HepG2 (cell line): ENCODE measurements around the gene TREH. TPM values are rescaled to one million over a fixed set of nuclear protein-coding genes. Genes with fewer than 3 reads are reported as not detected.
A peak's percentile ranks its signal among the peaks of the same experiment; 100 is the strongest.

Experiments used
- NFATC3 ChIP-seq: sonication (generic); formaldehyde crosslinking; IDR thresholded peaks from 2 replicates; pipeline ENCODE4 v1.5.1; 2020; ENCODE audit warnings: mild to moderate bottlenecking, missing genetic modification reagents
- RNF2 ChIP-seq: fragments of 450-650 bp; conservative IDR thresholded peaks from 2 replicates; pipeline ENCODE4 v1.6.1; 2016; ENCODE audit warnings: low read depth
- ZFX ChIP-seq: sonication (generic); formaldehyde crosslinking; IDR thresholded peaks from 2 replicates; pipeline ENCODE4 v1.4.0; 2020; ENCODE audit warnings: mild to moderate bottlenecking, low read depth, missing genetic modification reagents, moderate library complexity
- ZNF263 ChIP-seq: sonication (generic); formaldehyde crosslinking; IDR thresholded peaks from 2 replicates; pipeline ENCODE4 v1.4.0; 2020; ENCODE audit warnings: missing genetic modification reagents
- ZNF772 ChIP-seq: sonication (generic); formaldehyde crosslinking; IDR thresholded peaks from 2 replicates; pipeline ENCODE4 v1.5.0; 2020; ENCODE audit warnings: mild to moderate bottlenecking, missing genetic modification reagents
- ZNF782 ChIP-seq: sonication (generic); formaldehyde crosslinking; IDR thresholded peaks from 2 replicates; pipeline ENCODE4 v1.4.0; 2020; ENCODE audit warnings: missing genetic modification reagents, mild to moderate bottlenecking, borderline replicate concordance
- polyA plus RNA-seq, 8 experiments: library from polyadenylated mRNA; depleted of rRNA in 3 of 8; stranded (reverse) in 7 of 8; unstranded in 1 of 8; fragments of >200 nt; fragmentation: Illumina TruSeq in 4 of 8; extraction: Trizol in 4 of 8; gene quantifications; 2 replicates each; pipeline versions ENCODE4 v1.2.1 to v1.2.3, GENCODE V29; 2011 to 2016; ENCODE audit warnings: low read depth in 4 of 8, missing spikeins in 1 of 8, mixed read lengths in 1 of 8; ENCODE audit not compliant: insufficient read depth in 1 of 8
- total RNA-seq, 5 experiments: library from RNA; depleted of rRNA; stranded (reverse); fragments of >200 nt; fragmentation: Illumina TruSeq; extraction: Trizol; gene quantifications; 2 replicates each; pipeline ENCODE4 v1.2.3, GENCODE V29; 2016; ENCODE audit warnings: low read depth in 1 of 5
- TF ChIP-seq, protein P1 (sequence below): sonication (generic); formaldehyde crosslinking; IDR thresholded peaks from 2 replicates; pipeline ENCODE4 v1.9.0; 2022; ENCODE audit warnings: missing genetic modification reagents, mild to moderate bottlenecking, borderline replicate concordance
- TF ChIP-seq, protein P2 (sequence below): conservative IDR thresholded peaks from 2 replicates; pipeline ENCODE4 v1.6.1; 2018; ENCODE audit warnings: missing genetic modification reagents
- TF ChIP-seq, protein P3 (sequence below): IDR thresholded peaks from 2 replicates; pipeline ENCODE4 v1.6.1; 2018; ENCODE audit warnings: missing genetic modification reagents
- TF ChIP-seq, protein P4 (sequence below): sonication (generic); formaldehyde crosslinking; IDR thresholded peaks from 2 replicates; pipeline ENCODE4 v1.4.0; 2020; ENCODE audit warnings: low read depth, missing genetic modification reagents
- TF ChIP-seq, protein P5 (sequence below): sonication (generic); formaldehyde crosslinking; IDR thresholded peaks from 2 replicates; pipeline ENCODE4 v1.4.0; 2020; ENCODE audit warnings: missing genetic modification reagents
- TF ChIP-seq, protein P6 (sequence below): sonication (generic); formaldehyde crosslinking; IDR thresholded peaks from 2 replicates; pipeline ENCODE4 v1.5.0; 2020; ENCODE audit warnings: mild to moderate bottlenecking, missing genetic modification reagents
- TF ChIP-seq, protein P7 (sequence below): sonication (generic); formaldehyde crosslinking; IDR thresholded peaks from 2 replicates; pipeline ENCODE4 v1.5.1; 2020; ENCODE audit warnings: mild to moderate bottlenecking, moderate library complexity, missing genetic modification reagents

TREH gene
- total and polyA plus RNA-seq, 2 of the 13 experiments (the other 11 are each of a cell fraction or from before 2014, with no cell fraction given), result 0.53 to 0.86 TPM

DNA sequence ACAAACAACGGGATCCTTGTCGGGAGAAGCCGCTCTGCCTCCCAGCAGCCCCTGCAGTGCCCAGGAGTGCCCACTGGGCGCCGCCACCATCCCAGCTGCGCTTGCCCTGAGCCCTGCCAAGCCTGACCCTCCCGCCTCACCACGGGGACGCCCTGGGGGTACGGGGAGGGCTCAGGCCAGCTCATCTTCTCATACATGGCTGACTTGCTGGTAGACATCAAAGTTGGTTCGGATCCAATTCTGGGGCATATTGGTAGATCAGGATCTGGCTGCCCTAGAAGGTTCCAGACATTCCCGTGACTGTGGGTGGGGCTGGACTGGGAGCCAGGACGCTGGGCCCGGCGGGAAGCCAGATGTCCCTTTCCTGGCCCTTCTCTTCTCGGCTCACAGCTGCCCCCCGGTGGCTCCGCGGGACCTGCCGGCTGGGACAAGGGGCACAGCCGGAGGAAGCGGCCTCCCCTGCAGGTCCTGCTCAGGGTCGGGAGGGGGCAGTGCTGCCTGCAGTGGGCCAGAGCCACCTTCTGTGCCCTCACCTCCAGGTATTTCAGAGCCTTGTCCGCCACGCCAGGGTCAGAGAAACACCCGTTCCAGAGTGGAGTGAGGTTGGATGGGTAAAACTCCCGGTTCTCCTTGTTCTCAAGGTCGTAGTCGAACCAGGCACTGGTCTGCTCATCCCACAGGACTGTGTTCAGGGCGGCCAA is 10.6 kb upstream of the TREH start (continued):
- TF ChIP-seq, protein P1, sequence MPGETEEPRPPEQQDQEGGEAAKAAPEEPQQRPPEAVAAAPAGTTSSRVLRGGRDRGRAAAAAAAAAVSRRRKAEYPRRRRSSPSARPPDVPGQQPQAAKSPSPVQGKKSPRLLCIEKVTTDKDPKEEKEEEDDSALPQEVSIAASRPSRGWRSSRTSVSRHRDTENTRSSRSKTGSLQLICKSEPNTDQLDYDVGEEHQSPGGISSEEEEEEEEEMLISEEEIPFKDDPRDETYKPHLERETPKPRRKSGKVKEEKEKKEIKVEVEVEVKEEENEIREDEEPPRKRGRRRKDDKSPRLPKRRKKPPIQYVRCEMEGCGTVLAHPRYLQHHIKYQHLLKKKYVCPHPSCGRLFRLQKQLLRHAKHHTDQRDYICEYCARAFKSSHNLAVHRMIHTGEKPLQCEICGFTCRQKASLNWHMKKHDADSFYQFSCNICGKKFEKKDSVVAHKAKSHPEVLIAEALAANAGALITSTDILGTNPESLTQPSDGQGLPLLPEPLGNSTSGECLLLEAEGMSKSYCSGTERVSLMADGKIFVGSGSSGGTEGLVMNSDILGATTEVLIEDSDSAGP (CRISPR knock-in tag), result peak; percentile 92
- TF ChIP-seq, protein P2, sequence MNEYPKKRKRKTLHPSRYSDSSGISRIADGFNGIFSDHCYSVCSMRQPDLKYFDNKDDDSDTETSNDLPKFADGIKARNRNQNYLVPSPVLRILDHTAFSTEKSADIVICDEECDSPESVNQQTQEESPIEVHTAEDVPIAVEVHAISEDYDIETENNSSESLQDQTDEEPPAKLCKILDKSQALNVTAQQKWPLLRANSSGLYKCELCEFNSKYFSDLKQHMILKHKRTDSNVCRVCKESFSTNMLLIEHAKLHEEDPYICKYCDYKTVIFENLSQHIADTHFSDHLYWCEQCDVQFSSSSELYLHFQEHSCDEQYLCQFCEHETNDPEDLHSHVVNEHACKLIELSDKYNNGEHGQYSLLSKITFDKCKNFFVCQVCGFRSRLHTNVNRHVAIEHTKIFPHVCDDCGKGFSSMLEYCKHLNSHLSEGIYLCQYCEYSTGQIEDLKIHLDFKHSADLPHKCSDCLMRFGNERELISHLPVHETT (CRISPR knock-in tag), result no peak
- TF ChIP-seq ZNF772 (CRISPR knock-in tag), result 0 out of 2 replicates have a peak, but pooled peaks have one; percentile 59
- TF ChIP-seq, protein P3, sequence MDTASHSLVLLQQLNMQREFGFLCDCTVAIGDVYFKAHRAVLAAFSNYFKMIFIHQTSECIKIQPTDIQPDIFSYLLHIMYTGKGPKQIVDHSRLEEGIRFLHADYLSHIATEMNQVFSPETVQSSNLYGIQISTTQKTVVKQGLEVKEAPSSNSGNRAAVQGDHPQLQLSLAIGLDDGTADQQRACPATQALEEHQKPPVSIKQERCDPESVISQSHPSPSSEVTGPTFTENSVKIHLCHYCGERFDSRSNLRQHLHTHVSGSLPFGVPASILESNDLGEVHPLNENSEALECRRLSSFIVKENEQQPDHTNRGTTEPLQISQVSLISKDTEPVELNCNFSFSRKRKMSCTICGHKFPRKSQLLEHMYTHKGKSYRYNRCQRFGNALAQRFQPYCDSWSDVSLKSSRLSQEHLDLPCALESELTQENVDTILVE, result 0 out of 2 replicates have a peak, but pooled peaks have one; percentile 44
- no peak for TF ChIP-seq ZNF782 (CRISPR knock-in tag)
- TF ChIP-seq, protein P4, sequence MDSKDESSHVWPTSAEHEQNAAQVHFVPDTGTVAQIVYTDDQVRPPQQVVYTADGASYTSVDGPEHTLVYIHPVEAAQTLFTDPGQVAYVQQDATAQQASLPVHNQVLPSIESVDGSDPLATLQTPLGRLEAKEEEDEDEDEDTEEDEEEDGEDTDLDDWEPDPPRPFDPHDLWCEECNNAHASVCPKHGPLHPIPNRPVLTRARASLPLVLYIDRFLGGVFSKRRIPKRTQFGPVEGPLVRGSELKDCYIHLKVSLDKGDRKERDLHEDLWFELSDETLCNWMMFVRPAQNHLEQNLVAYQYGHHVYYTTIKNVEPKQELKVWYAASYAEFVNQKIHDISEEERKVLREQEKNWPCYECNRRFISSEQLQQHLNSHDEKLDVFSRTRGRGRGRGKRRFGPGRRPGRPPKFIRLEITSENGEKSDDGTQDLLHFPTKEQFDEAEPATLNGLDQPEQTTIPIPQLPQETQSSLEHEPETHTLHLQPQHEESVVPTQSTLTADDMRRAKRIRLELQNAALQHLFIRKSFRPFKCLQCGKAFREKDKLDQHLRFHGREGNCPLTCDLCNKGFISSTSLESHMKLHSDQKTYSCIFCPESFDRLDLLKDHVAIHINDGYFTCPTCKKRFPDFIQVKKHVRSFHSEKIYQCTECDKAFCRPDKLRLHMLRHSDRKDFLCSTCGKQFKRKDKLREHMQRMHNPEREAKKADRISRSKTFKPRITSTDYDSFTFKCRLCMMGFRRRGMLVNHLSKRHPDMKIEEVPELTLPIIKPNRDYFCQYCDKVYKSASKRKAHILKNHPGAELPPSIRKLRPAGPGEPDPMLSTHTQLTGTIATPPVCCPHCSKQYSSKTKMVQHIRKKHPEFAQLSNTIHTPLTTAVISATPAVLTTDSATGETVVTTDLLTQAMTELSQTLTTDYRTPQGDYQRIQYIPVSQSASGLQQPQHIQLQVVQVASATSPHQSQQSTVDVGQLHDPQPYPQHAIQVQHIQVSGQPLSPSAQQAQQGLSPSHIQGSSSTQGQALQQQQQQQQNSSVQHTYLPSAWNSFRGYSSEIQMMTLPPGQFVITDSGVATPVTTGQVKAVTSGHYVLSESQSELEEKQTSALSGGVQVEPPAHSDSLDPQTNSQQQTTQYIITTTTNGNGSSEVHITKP (CRISPR knock-in tag), result no peak; the same call in 1 of the 2 replicates
- TF ChIP-seq ZFX (CRISPR knock-in tag), result peak; percentile 81
- TF ChIP-seq, protein P5, sequence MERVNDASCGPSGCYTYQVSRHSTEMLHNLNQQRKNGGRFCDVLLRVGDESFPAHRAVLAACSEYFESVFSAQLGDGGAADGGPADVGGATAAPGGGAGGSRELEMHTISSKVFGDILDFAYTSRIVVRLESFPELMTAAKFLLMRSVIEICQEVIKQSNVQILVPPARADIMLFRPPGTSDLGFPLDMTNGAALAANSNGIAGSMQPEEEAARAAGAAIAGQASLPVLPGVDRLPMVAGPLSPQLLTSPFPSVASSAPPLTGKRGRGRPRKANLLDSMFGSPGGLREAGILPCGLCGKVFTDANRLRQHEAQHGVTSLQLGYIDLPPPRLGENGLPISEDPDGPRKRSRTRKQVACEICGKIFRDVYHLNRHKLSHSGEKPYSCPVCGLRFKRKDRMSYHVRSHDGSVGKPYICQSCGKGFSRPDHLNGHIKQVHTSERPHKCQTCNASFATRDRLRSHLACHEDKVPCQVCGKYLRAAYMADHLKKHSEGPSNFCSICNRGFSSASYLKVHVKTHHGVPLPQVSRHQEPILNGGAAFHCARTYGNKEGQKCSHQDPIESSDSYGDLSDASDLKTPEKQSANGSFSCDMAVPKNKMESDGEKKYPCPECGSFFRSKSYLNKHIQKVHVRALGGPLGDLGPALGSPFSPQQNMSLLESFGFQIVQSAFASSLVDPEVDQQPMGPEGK (CRISPR knock-in tag), result peak; percentile 81
- TF ChIP-seq NFATC3 (CRISPR knock-in tag), result no peak
- TF ChIP-seq, protein P6, sequence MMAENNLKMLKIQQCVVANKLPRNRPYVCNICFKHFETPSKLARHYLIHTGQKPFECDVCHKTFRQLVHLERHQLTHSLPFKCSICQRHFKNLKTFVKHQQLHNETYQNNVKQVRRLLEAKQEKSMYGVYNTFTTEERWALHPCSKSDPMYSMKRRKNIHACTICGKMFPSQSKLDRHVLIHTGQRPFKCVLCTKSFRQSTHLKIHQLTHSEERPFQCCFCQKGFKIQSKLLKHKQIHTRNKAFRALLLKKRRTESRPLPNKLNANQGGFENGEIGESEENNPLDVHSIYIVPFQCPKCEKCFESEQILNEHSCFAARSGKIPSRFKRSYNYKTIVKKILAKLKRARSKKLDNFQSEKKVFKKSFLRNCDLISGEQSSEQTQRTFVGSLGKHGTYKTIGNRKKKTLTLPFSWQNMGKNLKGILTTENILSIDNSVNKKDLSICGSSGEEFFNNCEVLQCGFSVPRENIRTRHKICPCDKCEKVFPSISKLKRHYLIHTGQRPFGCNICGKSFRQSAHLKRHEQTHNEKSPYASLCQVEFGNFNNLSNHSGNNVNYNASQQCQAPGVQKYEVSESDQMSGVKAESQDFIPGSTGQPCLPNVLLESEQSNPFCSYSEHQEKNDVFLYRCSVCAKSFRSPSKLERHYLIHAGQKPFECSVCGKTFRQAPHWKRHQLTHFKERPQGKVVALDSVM (CRISPR knock-in tag), result peak; percentile 76
- TF ChIP-seq, protein P7, sequence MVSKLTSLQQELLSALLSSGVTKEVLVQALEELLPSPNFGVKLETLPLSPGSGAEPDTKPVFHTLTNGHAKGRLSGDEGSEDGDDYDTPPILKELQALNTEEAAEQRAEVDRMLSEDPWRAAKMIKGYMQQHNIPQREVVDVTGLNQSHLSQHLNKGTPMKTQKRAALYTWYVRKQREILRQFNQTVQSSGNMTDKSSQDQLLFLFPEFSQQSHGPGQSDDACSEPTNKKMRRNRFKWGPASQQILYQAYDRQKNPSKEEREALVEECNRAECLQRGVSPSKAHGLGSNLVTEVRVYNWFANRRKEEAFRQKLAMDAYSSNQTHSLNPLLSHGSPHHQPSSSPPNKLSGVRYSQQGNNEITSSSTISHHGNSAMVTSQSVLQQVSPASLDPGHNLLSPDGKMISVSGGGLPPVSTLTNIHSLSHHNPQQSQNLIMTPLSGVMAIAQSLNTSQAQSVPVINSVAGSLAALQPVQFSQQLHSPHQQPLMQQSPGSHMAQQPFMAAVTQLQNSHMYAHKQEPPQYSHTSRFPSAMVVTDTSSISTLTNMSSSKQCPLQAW (CRISPR knock-in tag), result peak; percentile 94
- TF ChIP-seq RNF2, result no peak; the same call in 1 of the 2 replicates
- no peak for TF ChIP-seq ZNF263 (CRISPR knock-in tag)
